Measurements from ENCODE around the gene MOB1A.

DNA sequence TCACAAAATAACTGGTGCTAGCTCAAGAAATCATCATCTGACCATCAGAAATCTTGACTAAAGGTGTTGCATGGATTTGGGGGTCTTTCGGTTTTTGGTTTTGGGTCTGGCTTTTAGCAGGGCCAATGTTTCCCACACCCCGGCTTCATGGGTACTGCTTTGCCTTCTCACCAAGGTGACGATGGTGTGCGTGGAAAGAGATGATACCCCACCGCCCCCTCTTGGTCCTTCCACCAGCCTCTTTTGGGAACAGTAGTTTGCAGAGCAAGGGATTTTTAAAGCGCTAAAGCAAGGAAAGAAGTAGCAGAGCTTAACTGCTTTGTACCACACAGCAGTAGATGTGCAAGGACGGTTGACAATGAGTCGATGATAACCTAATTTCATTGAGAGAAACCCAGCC is 73.3 kb downstream of the MOB1A start:
- no peak for TF ChIP-seq POLR2AphosphoS5 (IDR thresholded peaks at IDR 0.05)
- TF ChIP-seq, protein P1, sequence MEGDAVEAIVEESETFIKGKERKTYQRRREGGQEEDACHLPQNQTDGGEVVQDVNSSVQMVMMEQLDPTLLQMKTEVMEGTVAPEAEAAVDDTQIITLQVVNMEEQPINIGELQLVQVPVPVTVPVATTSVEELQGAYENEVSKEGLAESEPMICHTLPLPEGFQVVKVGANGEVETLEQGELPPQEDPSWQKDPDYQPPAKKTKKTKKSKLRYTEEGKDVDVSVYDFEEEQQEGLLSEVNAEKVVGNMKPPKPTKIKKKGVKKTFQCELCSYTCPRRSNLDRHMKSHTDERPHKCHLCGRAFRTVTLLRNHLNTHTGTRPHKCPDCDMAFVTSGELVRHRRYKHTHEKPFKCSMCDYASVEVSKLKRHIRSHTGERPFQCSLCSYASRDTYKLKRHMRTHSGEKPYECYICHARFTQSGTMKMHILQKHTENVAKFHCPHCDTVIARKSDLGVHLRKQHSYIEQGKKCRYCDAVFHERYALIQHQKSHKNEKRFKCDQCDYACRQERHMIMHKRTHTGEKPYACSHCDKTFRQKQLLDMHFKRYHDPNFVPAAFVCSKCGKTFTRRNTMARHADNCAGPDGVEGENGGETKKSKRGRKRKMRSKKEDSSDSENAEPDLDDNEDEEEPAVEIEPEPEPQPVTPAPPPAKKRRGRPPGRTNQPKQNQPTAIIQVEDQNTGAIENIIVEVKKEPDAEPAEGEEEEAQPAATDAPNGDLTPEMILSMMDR (IDR thresholded peaks at IDR 0.05) = no peak
